GM23248 (cell line): ENCODE data around the gene FIBIN. TPM values are rescaled to one million over a fixed set of nuclear protein-coding genes. Genes with fewer than 3 reads are reported as not detected.

Source experiments
- DNase-seq: peaks from one replicate; pipeline ENCODE4 v3.0.0-alpha.2; 2015
- H2AFZ ChIP-seq: fragments of 200-600 bp; sonication (generic); 2 replicates; pipeline ENCODE4 v1.6.1; 2016; ENCODE audit warnings: antibody characterized with exemption
- H3F3A ChIP-seq: fragments of 200-600 bp; sonication (generic); 2 replicates; pipeline ENCODE4 v1.6.1; 2016; ENCODE audit warnings: mild to moderate bottlenecking, antibody characterized with exemption, mixed run types; ENCODE audit not compliant: insufficient read depth
- H3K27ac ChIP-seq: fragments of 200-600 bp; sonication (generic); 2 replicates; pipeline ENCODE4 v1.5.1; 2016; ENCODE audit warnings: mild to moderate bottlenecking
- H3K27me3 ChIP-seq: fragments of 200-600 bp; sonication (generic); replicated peaks from 2 replicates; pipeline ENCODE4 v1.6.1; 2016; ENCODE audit warnings: mild to moderate bottlenecking; ENCODE audit not compliant: insufficient read depth
- H3K36me3 ChIP-seq: fragments of 200-600 bp; sonication (generic); 2 replicates; pipeline ENCODE4 v1.6.1; 2016; ENCODE audit warnings: low read depth, mild to moderate bottlenecking
- H3K4me1 ChIP-seq: fragments of 200-600 bp; sonication (generic); 2 replicates; pipeline ENCODE4 v1.6.1; 2016; ENCODE audit warnings: mild to moderate bottlenecking; ENCODE audit not compliant: insufficient read depth
- H3K4me2 ChIP-seq: fragments of 200-600 bp; sonication (generic); one replicate; pipeline ENCODE4 v1.6.1; 2016; ENCODE audit warnings: mild to moderate bottlenecking; ENCODE audit not compliant: unreplicated experiment
- H3K4me3 ChIP-seq: fragments of 200-600 bp; sonication (generic); 2 replicates; pipeline ENCODE4 v1.5.1; 2016; ENCODE audit warnings: mild to moderate bottlenecking
- H3K79me2 ChIP-seq: fragments of 200-600 bp; sonication (generic); 2 replicates; pipeline ENCODE4 v1.6.1; 2016; ENCODE audit warnings: mild to moderate bottlenecking; ENCODE audit not compliant: insufficient read depth
- H3K9ac ChIP-seq: fragments of 200-600 bp; sonication (generic); 2 replicates; pipeline ENCODE4 v1.6.1; 2016; ENCODE audit warnings: mild to moderate bottlenecking
- H3K9me2 ChIP-seq: fragments of 200-600 bp; sonication (generic); 2 replicates; pipeline ENCODE4 v1.6.1; 2016; ENCODE audit warnings: mixed run types, mild to moderate bottlenecking, moderate library complexity; ENCODE audit not compliant: insufficient read depth
- H3K9me3 ChIP-seq: fragments of 200-600 bp; sonication (generic); one replicate; pipeline ENCODE4 v1.6.1; 2017; ENCODE audit warnings: low read depth
- H4K20me1 ChIP-seq: fragments of 200-600 bp; sonication (generic); 2 replicates; pipeline ENCODE4 v1.6.0; 2016; ENCODE audit not compliant: insufficient read depth
- EZH2 ChIP-seq: fragments of 200-600 bp; sonication (generic); IDR thresholded peaks from 2 replicates; pipeline ENCODE4 v1.6.1; 2018; ENCODE audit warnings: antibody characterized with exemption, mild to moderate bottlenecking; ENCODE audit not compliant: insufficient read depth, poor library complexity, severe bottlenecking
- EZH2phosphoT487 ChIP-seq: fragments of 200-600 bp; sonication (generic); IDR thresholded peaks from 2 replicates; pipeline ENCODE4 v1.6.1; 2018; ENCODE audit warnings: antibody characterized with exemption, moderate library complexity, mild to moderate bottlenecking, low read depth; ENCODE audit not compliant: insufficient read depth
- WGBS, 2 experiments: methylation state at CpG; one replicate each; pipeline ENCODE4 v1.1.6; 2015 to 2017; ENCODE audit warnings: low lambda C conversion rate in 2 of 2, low coverage in 1 of 2; ENCODE audit errors: missing lambda C conversion rate in 2 of 2; 5-methylcytosine and 5-hydroxymethylcytosine counted together
- in situ Hi-C: fragments of 300-500 bp; cut with MboI; formaldehyde crosslinking; loops from 2 replicates; pipeline ENCODE4 v1.15.0; 2020
- polyA plus RNA-seq: library from polyadenylated mRNA; unstranded; fragments of >200 nt; fragmentation: Nextera tagmentation; extraction: Ambion mirVana; gene quantifications from 2 replicates; pipeline ENCODE4 v1.2.1, GENCODE V29; 2016
- total RNA-seq: library from RNA; depleted of rRNA; stranded (reverse); fragments of >200 nt; shearing (Covaris generic); gene quantifications from 2 replicates; pipeline ENCODE4 v1.2.3, GENCODE V29; 2014; rRNA removed

The FIBIN gene
- total and polyA plus RNA-seq, 2 experiments from 2014 or later = 45.3 to 45.8 TPM

GRCh38 chr11:27031754-27032153 lies 37.8 kb downstream of the FIBIN start:
- no peak overlapping the region for H3K9ac ChIP-seq
- no peak for DNase-seq
- no peak overlapping the region for H2AFZ ChIP-seq
- no peaks in the 10 kb centered on the region for H3K9me2 ChIP-seq
- no peak overlapping the region for H3K4me3 ChIP-seq
- no peak overlapping the region for H3K4me2 ChIP-seq
- 78% methylated on average over 5 of the region's 5 CpGs for WGBS, 2 experiments
- no peaks in the 10 kb centered on the region for H4K20me1 ChIP-seq
- H3K27me3 ChIP-seq = no peaks in the 10 kb centered on the region
- H3K79me2 ChIP-seq = no peaks in the 10 kb centered on the region
- in situ Hi-C loops = no loop called here
- no peaks in the 10 kb centered on the region for H3K9me3 ChIP-seq
- no peaks in the 10 kb centered on the region for H3K4me1 ChIP-seq
- TF ChIP-seq EZH2phosphoT487 (no peak), EZH2 (no peak)
- no peaks in the 10 kb centered on the region for H3K36me3 ChIP-seq
- H3F3A ChIP-seq = no peaks in the 10 kb centered on the region
- no peak overlapping the region for H3K27ac ChIP-seq

GRCh38 chr11:27039873-27040272 lies 46.0 kb downstream of the FIBIN start:
- no peak overlapping the region for H2AFZ ChIP-seq
- no peak overlapping the region for H3K27ac ChIP-seq
- no peaks in the 10 kb centered on the region for H3F3A ChIP-seq
- WGBS, 2 experiments = 42 to 46% methylated on average over 3 of the region's 3 CpGs
- H3K79me2 ChIP-seq = no peaks in the 10 kb centered on the region
- H3K36me3 ChIP-seq = no peaks in the 10 kb centered on the region
- no peak overlapping the region for H3K9ac ChIP-seq
- no peaks in the 10 kb centered on the region for H3K9me2 ChIP-seq
- DNase-seq = no peak
- no peak overlapping the region for H3K4me3 ChIP-seq
- TF ChIP-seq EZH2 (no peak), EZH2phosphoT487 (no peak)
- H3K4me1 ChIP-seq = no peaks in the 10 kb centered on the region
- H3K9me3 ChIP-seq = no peaks in the 10 kb centered on the region
- no peak overlapping the region for H3K4me2 ChIP-seq
- in situ Hi-C loops = no loop called here
- no peaks in the 10 kb centered on the region for H3K27me3 ChIP-seq
- no peaks in the 10 kb centered on the region for H4K20me1 ChIP-seq

- no peaks in the 10 kb centered on the region for H3K9me2 ChIP-seq
- no peaks in the 10 kb centered on the region for H3K79me2 ChIP-seq
- WGBS, 2 experiments = 66 to 70% methylated on average over 4 of the region's 4 CpGs
- H3K27ac ChIP-seq = no peak within 1 kb of the TSS
- no peak within 1 kb of the TSS for H3K4me2 ChIP-seq
- H3K27me3 ChIP-seq = no peaks in the 10 kb centered on the region
- no peaks in the 10 kb centered on the region for H3K4me1 ChIP-seq
- no peak for TF ChIP-seq EZH2
- no peak for TF ChIP-seq EZH2phosphoT487
- H3K36me3 ChIP-seq = no peaks in the 10 kb centered on the region
- DNase-seq = no peak
- no peak within 1 kb of the TSS for H3K9ac ChIP-seq
- H3K9me3 ChIP-seq = no peaks in the 10 kb centered on the region
- H2AFZ ChIP-seq = no peak within 1 kb of the TSS
- H3K4me3 ChIP-seq = no peak within 1 kb of the TSS
- no peaks in the 10 kb centered on the region for H4K20me1 ChIP-seq
- H3F3A ChIP-seq = no peaks in the 10 kb centered on the region
- in situ Hi-C loops = no loop called here
Observed at GRCh38 chr11:27040302-27041115, 46.6 kb downstream of the FIBIN start, which contains the start of gene BBOX1. Gene BBOX1 (plus strand): TSS chr11:27040815. CDS start chr11:27055431, 14,616 bp downstream.

- Histone ChIP-seq H3K79me2 (no peaks in the 10 kb centered on the region), H3K27ac (no peak overlapping the region), H4K20me1 (no peaks in the 10 kb centered on the region), H3K36me3 (no peaks in the 10 kb centered on the region), H2AFZ (no peak overlapping the region), H3K4me2 (no peak overlapping the region), H3F3A (no peaks in the 10 kb centered on the region), H3K4me1 (no peaks in the 10 kb centered on the region), H3K9me2 (no peaks in the 10 kb centered on the region), H3K9me3 (no peaks in the 10 kb centered on the region), H3K4me3 (no peak overlapping the region), H3K27me3 (no peaks in the 10 kb centered on the region), H3K9ac (no peak overlapping the region)
- WGBS, 2 experiments = 18 to 28% methylated on average over 2 of the region's 2 CpGs
- in situ Hi-C loops = no loop called here
- TF ChIP-seq EZH2phosphoT487 (no peak), EZH2 (no peak)
- no peak for DNase-seq
Observed at GRCh38 chr11:27041141-27041899, 47.4 kb downstream of the FIBIN start.

Other genes with a start within 250 kb of the FIBIN start
- gene BBOX1, start 46.7 kb downstream of the FIBIN start, total RNA-seq = not detected in 2 replicates
- 0.23 TPM in 1 of 2 replicates, not detected in the other for gene BBOX1, start 46.7 kb downstream of the FIBIN start, polyA plus RNA-seq